Lung (tissue), 12 donors: ENCODE measurements around the gene RNF220. TPM values are rescaled to one million over a fixed set of nuclear protein-coding genes. Genes with fewer than 3 reads are reported as not detected.

Experiments used
- ATAC-seq: fragments of 200-7000 bp; cut with Tn5 transposase; one replicate; pipeline ENCODE4 v1.9.1; 2020; ENCODE audit warnings: moderate number of reproducible peaks; ENCODE audit not compliant: insufficient read depth, low FRiP score
- DNase-seq, 3 donors: peaks; one replicate each; pipeline ENCODE4 v3.0.0-alpha.2; 2013 to 2017
- H3K27ac ChIP-seq, 2 donors: one replicate each; pipeline ENCODE4 v1.5.1; 2013; ENCODE audit warnings: mild to moderate bottlenecking in 2 of 2, moderate library complexity in 2 of 2, control low read depth in 1 of 2, inconsistent platforms in 1 of 2, low read depth in 1 of 2, low read length in 1 of 2
- H3K27me3 ChIP-seq, 3 donors: one replicate each; pipeline ENCODE4 v1.5.1; 2013; ENCODE audit warnings: low read length in 2 of 3; ENCODE audit not compliant: control insufficient read depth in 3 of 3, insufficient read depth in 3 of 3
- H3K36me3 ChIP-seq, 4 donors: one replicate each; pipeline ENCODE4 v1.5.1; 2013; ENCODE audit warnings: low read length in 4 of 4, mild to moderate bottlenecking in 1 of 4, moderate library complexity in 1 of 4; ENCODE audit not compliant: control insufficient read depth in 4 of 4, insufficient read depth in 4 of 4
- H3K4me1 ChIP-seq, 5 donors: one replicate each; pipeline ENCODE4 v1.5.1; 2013; ENCODE audit warnings: low read length in 5 of 5, mild to moderate bottlenecking in 2 of 5, moderate library complexity in 1 of 5; ENCODE audit not compliant: control insufficient read depth in 5 of 5, insufficient read depth in 5 of 5
- H3K4me3 ChIP-seq: one replicate; pipeline ENCODE4 v1.5.1; 2013; ENCODE audit warnings: mild to moderate bottlenecking, control low read depth, moderate library complexity
- H3K9ac ChIP-seq, 2 donors: one replicate each; pipeline ENCODE4 v1.5.1; 2013; ENCODE audit warnings: low read length in 2 of 2, control low read depth in 1 of 2; ENCODE audit not compliant: insufficient read depth in 1 of 2
- H3K9me3 ChIP-seq, 4 donors: one replicate each; pipeline ENCODE4 v1.5.1; 2013; ENCODE audit warnings: low read length in 3 of 4, mild to moderate bottlenecking in 1 of 4, moderate library complexity in 1 of 4; ENCODE audit not compliant: control insufficient read depth in 4 of 4, insufficient read depth in 3 of 4
- WGBS, 2 donors: extraction: QIAGEN DNeasy Blood & Tissue Kit; methylation state at CpG; one replicate each; pipeline ENCODE4 v1.1.7; 2013; 5-methylcytosine and 5-hydroxymethylcytosine counted together
- polyA plus RNA-seq, 2 donors: library from polyadenylated mRNA; stranded (reverse); fragments of 200-250 nt; gene quantifications; one replicate each; pipeline ENCODE4 v1.2.1, GENCODE V29; 2013
- total RNA-seq, 2 donors: library from RNA; depleted of rRNA in 1 of 2; stranded (reverse); fragments of >200 nt in 1 of 2; gene quantifications; one replicate each; pipeline ENCODE4 v1.2.1, GENCODE V29; 2014 to 2021
- TF ChIP-seq, protein P1 (sequence below): IDR thresholded peaks from 2 replicates; pipeline ENCODE4 v1.5.1; 2012; ENCODE audit warnings: mild to moderate bottlenecking; ENCODE audit errors: control extremely low read depth, extremely low read depth
- donor health status: control.
- donor health status: control.
- donor health status: Bipolar disorder and iron deficiency.
- donor health status: healthy.
- donor health status: DM: yes; HTN: yes; CAD: no.

Gene RNF220
- total and polyA plus RNA-seq, 4 donors, result 44.9 to 75.8 (median 69.5) TPM

DNA sequence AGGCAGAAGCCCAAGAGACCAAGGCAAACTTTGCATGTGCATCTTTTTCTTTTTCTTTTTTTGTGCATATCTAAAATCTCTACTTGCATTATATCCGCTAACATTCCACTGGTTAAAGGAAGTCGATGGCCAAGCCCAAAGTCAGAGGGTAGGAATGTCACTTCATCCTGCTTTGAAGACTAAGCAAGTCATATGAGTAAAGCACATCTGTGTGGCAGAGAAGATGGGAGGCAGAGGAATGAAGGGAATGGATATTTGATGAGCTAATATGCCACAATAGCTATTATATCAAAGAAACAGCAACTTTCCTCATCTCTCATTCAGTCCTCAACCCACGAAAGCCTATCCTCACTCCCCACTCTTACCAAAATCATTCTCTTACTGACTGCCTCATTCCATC lies 59.3 kb downstream of the RNF220 start:
- no peaks in the 10 kb centered on the region for H3K9me3 ChIP-seq
- no peak overlapping the region for H3K27ac ChIP-seq
- WGBS, 2 donors, result 87 to 95% methylated on average over 3 of the region's 3 CpGs
- H3K9ac ChIP-seq, result no peak overlapping the region
- no peak overlapping the region for H3K4me3 ChIP-seq
- peaks cover 0 to 5% (median 0%) of the 10 kb centered on the region in 3 donors for H3K27me3 ChIP-seq
- DNase-seq, result no peak
- H3K4me1 ChIP-seq, result no peaks in the 10 kb centered on the region
- H3K36me3 ChIP-seq, result no peaks in the 10 kb centered on the region
- ATAC-seq, result no peak
- TF ChIP-seq, protein P1, sequence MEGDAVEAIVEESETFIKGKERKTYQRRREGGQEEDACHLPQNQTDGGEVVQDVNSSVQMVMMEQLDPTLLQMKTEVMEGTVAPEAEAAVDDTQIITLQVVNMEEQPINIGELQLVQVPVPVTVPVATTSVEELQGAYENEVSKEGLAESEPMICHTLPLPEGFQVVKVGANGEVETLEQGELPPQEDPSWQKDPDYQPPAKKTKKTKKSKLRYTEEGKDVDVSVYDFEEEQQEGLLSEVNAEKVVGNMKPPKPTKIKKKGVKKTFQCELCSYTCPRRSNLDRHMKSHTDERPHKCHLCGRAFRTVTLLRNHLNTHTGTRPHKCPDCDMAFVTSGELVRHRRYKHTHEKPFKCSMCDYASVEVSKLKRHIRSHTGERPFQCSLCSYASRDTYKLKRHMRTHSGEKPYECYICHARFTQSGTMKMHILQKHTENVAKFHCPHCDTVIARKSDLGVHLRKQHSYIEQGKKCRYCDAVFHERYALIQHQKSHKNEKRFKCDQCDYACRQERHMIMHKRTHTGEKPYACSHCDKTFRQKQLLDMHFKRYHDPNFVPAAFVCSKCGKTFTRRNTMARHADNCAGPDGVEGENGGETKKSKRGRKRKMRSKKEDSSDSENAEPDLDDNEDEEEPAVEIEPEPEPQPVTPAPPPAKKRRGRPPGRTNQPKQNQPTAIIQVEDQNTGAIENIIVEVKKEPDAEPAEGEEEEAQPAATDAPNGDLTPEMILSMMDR, result no peak

DNA sequence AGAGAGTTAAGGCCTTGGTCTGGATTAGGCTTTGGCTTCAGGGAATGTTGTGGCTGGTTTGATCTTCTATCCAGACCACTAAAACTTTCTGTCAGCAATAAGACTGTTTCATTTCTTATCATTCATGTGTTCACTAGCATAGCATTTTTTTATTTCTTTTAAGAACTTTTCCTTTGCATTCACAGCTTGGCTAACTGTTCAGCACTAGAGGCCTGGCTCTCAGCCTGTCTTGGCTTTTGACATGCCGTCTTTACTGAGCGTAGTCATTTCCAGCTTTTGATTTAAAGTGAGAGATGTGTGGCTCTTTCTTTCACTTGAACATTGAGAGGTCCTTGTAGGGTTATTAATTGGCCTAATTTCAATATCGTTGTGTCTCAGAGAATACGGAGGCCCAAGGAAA lies 62.5 kb downstream of the RNF220 start:
- WGBS, 2 donors, result 67 to 74% methylated on average over 4 of the region's 4 CpGs
- Histone ChIP-seq H3K36me3 (no peaks in the 10 kb centered on the region), H3K4me1 (no peaks in the 10 kb centered on the region), H3K9me3 (no peaks in the 10 kb centered on the region), H3K4me3 (no peak overlapping the region), H3K27ac (no peak overlapping the region), H3K27me3 (peaks cover 0 to 4% (median 0%) of the 10 kb centered on the region in 3 donors), H3K9ac (no peak overlapping the region)
- DNase-seq (no peak), ATAC-seq (no peak)
- TF ChIP-seq, protein P1, result no peak

DNA sequence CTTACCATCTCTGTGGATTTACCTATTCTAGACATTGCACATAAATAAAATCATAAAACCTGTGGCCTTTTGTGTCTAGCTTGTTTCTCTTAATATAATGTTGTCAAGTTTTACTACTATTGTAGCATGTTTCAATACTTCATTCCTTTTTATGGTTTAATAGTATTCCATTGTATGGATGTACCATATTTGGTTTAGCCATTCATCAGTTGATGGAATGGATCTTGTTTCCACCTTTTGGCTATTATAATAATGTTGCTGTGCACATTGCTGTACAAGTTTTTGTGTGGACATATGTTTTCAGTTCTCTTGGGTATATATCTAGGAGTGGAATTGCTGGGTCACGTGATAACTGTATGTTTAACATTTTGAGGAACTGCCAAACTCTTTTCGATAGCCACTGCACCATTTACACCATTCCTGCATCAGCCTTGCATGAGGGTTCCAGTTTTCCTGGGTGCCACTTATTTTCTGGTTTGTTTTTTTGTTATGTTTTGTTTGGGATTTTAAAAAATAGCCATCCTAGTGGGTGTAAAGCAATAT lies 66.9 kb downstream of the RNF220 start:
- no peak for ATAC-seq
- WGBS, 2 donors, result 45 to 73% methylated on average over 2 of the region's 2 CpGs

More for the DNA sequence above, 66.9 kb downstream of the RNF220 start:
- no peak overlapping the region for H3K9ac ChIP-seq
- peaks cover 0 to 4% (median 0%) of the 10 kb centered on the region in 3 donors for H3K27me3 ChIP-seq
- no peak for DNase-seq
- H3K4me1 ChIP-seq, result peaks cover 0 to 3% (median 0%) of the 10 kb centered on the region in 5 donors
- no peak overlapping the region for H3K27ac ChIP-seq
- no peaks in the 10 kb centered on the region for H3K9me3 ChIP-seq
- H3K4me3 ChIP-seq, result no peak overlapping the region
- no peaks in the 10 kb centered on the region for H3K36me3 ChIP-seq
- TF ChIP-seq, protein P1, result no peak
